ENCODE measurements around the gene KRT2.
"Not testable (repeated sequence)": the region's sequence is repeated elsewhere in the genome, so short reads cannot be mapped to it uniquely, and the experiment has no call there.

- TF ChIP-seq POLR2A, POLR2AphosphoS5 (IDR thresholded peaks at IDR 0.05): not testable (repeated sequence)
- TF ChIP-seq, protein P1, sequence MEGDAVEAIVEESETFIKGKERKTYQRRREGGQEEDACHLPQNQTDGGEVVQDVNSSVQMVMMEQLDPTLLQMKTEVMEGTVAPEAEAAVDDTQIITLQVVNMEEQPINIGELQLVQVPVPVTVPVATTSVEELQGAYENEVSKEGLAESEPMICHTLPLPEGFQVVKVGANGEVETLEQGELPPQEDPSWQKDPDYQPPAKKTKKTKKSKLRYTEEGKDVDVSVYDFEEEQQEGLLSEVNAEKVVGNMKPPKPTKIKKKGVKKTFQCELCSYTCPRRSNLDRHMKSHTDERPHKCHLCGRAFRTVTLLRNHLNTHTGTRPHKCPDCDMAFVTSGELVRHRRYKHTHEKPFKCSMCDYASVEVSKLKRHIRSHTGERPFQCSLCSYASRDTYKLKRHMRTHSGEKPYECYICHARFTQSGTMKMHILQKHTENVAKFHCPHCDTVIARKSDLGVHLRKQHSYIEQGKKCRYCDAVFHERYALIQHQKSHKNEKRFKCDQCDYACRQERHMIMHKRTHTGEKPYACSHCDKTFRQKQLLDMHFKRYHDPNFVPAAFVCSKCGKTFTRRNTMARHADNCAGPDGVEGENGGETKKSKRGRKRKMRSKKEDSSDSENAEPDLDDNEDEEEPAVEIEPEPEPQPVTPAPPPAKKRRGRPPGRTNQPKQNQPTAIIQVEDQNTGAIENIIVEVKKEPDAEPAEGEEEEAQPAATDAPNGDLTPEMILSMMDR (IDR thresholded peaks at IDR 0.05), result not testable (repeated sequence)
Observed at GRCh38 chr12:52669941-52670340, 17.9 kb upstream of the KRT2 start.
